Keratinocyte (primary cell): Measurements from ENCODE around the gene KYNU.

Experiments
- EZH2 ChIP-seq: IDR thresholded peaks from one replicate; pipeline ENCODE4 v1.6.1; 2012; ENCODE audit warnings: inconsistent platforms, mild to moderate bottlenecking, low read length, moderate library complexity
- TF ChIP-seq, protein P1 (sequence below), 3 experiments: IDR thresholded peaks in 1 of 3; conservative IDR thresholded peaks in 1 of 3; optimal IDR thresholded peaks in 1 of 3; 2 replicates in 2 of 3; 3 replicates in 1 of 3; pipeline versions ENCODE3 to v1.5.1; 2011; ENCODE audit warnings: low read length in 3 of 3, mild to moderate bottlenecking in 3 of 3, moderate library complexity in 2 of 3, control low read depth in 1 of 3, inconsistent platforms in 1 of 3; ENCODE audit not compliant: insufficient read depth in 2 of 3; ENCODE audit errors: extremely low read depth in 1 of 3

GRCh38 chr2:142883526-142883925 is 6.1 kb downstream of the KYNU start:
- TF ChIP-seq, protein P1, sequence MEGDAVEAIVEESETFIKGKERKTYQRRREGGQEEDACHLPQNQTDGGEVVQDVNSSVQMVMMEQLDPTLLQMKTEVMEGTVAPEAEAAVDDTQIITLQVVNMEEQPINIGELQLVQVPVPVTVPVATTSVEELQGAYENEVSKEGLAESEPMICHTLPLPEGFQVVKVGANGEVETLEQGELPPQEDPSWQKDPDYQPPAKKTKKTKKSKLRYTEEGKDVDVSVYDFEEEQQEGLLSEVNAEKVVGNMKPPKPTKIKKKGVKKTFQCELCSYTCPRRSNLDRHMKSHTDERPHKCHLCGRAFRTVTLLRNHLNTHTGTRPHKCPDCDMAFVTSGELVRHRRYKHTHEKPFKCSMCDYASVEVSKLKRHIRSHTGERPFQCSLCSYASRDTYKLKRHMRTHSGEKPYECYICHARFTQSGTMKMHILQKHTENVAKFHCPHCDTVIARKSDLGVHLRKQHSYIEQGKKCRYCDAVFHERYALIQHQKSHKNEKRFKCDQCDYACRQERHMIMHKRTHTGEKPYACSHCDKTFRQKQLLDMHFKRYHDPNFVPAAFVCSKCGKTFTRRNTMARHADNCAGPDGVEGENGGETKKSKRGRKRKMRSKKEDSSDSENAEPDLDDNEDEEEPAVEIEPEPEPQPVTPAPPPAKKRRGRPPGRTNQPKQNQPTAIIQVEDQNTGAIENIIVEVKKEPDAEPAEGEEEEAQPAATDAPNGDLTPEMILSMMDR (optimal IDR thresholded peaks at IDR 0.05 in 1 of 3, IDR thresholded peaks at IDR 0.05 in 1 of 3, conservative IDR thresholded peaks at IDR 0.05 in 1 of 3; ENCODE audit: extremely low read depth in 1 of 3, insufficient read depth in 2 of 3, low read length in 3 of 3): no peak
- no peak for TF ChIP-seq EZH2
